ENCODE results near the gene SLC22A5. TPM values are rescaled to one million over a fixed set of nuclear protein-coding genes. Genes with fewer than 3 reads are reported as not detected.

The SLC22A5 gene
- total RNA-seq, result 13.5 TPM

GRCh38 chr5:132369474-132370180 lies at the start of gene SLC22A5:
Gene SLC22A5, plus strand, starts transcription at chr5:132369710. Its CDS starts 263 bp downstream, at chr5:132369973.

Small RNA genes lying within 50 kb of the gene (small RNA-seq; reads per million reads assigned to genes)
- gene MIR3936 (ENCODE audit: low replicate concordance), result not detected

Other genes starting within 250 kb of the SLC22A5 start
- gene P4HA2, start 141.9 kb upstream of the SLC22A5 start, total RNA-seq, result 21.3 TPM
- gene PDLIM4, start 112.0 kb upstream of the SLC22A5 start, total RNA-seq, result 4.4 TPM
- gene SLC22A4, start 75.3 kb upstream of the SLC22A5 start, total RNA-seq, result 1.6 TPM
- 2.5 TPM for gene IRF1, start 121.1 kb downstream of the SLC22A5 start, total RNA-seq
- gene IL5, start 173.8 kb downstream of the SLC22A5 start, total RNA-seq, result not detected
- 64.2 TPM for gene RAD50, start 187.3 kb downstream of the SLC22A5 start, total RNA-seq

All from parietal lobe (tissue), 2 donors.